SH-SY5Y (cell line): Measurements from ENCODE around the gene RBM27.

Experiments used
- GATA2 ChIP-seq: IDR thresholded peaks from 2 replicates; pipeline ENCODE4 v1.6.1; 2011; ENCODE audit warnings: mild to moderate bottlenecking, low read depth, low read length
- GATA3 ChIP-seq: IDR thresholded peaks from 2 replicates; pipeline ENCODE4 v1.6.1; 2011; ENCODE audit warnings: low read depth, mild to moderate bottlenecking, low read length, moderate library complexity

DNA sequence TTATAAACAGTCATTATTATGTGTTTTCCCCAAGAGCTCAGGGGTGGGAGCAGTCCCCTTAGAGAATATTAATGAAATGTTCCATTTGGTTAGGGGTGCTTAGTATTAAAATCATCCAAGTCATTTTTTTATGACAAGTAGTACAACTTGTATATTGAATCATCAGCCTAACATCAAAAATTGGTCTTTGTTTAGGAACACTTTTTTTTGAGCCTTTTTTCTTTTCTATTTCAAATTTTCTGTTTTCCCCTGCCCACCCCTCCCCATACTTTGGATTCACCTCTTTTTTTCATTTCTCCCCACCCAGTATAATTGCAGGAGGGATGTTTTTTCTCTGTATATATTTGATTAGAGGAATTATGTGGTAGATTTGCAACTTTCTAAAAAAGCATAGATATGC is 25.8 kb downstream of the RBM27 start:
- TF ChIP-seq GATA3 (no peak), GATA2 (no peak)
